GM12874 (cell line): ENCODE results near the gene COPRS.

Experiments
- CTCF ChIP-seq: IDR thresholded peaks from 2 replicates; pipeline ENCODE4 v1.5.1; 2011; ENCODE audit warnings: low read depth, mild to moderate bottlenecking, control low read depth, low read length, moderate library complexity; ENCODE audit not compliant: insufficient read depth

The COPRS gene

GRCh38 chr17:31830971-31831858 is 27.8 kb downstream of the COPRS start:
- TF ChIP-seq CTCF: no peak

GRCh38 chr17:31829649-31830048 is 29.4 kb downstream of the COPRS start:
- no peak for TF ChIP-seq CTCF

- no peak for TF ChIP-seq CTCF
Measured at GRCh38 chr17:31825961-31826691, 32.9 kb downstream of the COPRS start.

- no peak for TF ChIP-seq CTCF
Measured at GRCh38 chr17:31824766-31825360, 34.2 kb downstream of the COPRS start.

- TF ChIP-seq CTCF: no peak
Measured at GRCh38 chr17:31823014-31823413, 36.0 kb downstream of the COPRS start.

GRCh38 chr17:31820691-31821435 is 38.2 kb downstream of the COPRS start:
- TF ChIP-seq CTCF: no peak
